WTC11 (cell line): Measurements from ENCODE around the gene STX17. TPM values are rescaled to one million over a fixed set of nuclear protein-coding genes. Genes with fewer than 3 reads are reported as not detected.

Experiments used
- ATAC-seq: fragments of 200-7000 bp; cut with Tn5 transposase; 2 replicates; pipeline ENCODE4 v1.10.0; 2021; ENCODE audit warnings: mild to moderate bottlenecking, moderate library complexity
- CTCF ChIA-PET: fragments of 300-600 bp; sonication (Branson Sonifier 250); formaldehyde crosslinking; loops from one replicate; lab custom pipeline; 2021; ENCODE audit warnings: antibody characterized with exemption; lab: Charles Lee
- POLR2A ChIA-PET: fragments of 350-600 bp; sonication (Branson Sonifier 250); formaldehyde crosslinking; loops from one replicate; lab custom pipeline; 2021; ENCODE audit warnings: antibody characterized with exemption; lab: Charles Lee
- DNase-seq: peaks from one replicate; pipeline ENCODE4 v3.0.0; 2021; ENCODE audit warnings: low spot score
- H3K27ac Mint-ChIP-seq: 2 replicates; pipeline ENCODE4 v1.8.0; 2021; ENCODE audit warnings: mixed read lengths
- H3K27me3 Mint-ChIP-seq: 2 replicates; pipeline ENCODE4 v1.8.0; 2021; ENCODE audit warnings: low read depth, mild to moderate bottlenecking, moderate library complexity, mixed read lengths
- H3K36me3 Mint-ChIP-seq: 2 replicates; pipeline ENCODE4 v1.8.0; 2021; ENCODE audit warnings: mixed read lengths
- H3K4me1 Mint-ChIP-seq: 2 replicates; pipeline ENCODE4 v1.8.0; 2022; ENCODE audit warnings: mixed read lengths
- H3K4me3 Mint-ChIP-seq: 2 replicates; pipeline ENCODE4 v1.8.0; 2021; ENCODE audit warnings: mild to moderate bottlenecking, moderate library complexity, mixed read lengths
- H3K9me3 Mint-ChIP-seq: 2 replicates; pipeline ENCODE4 v1.8.0; 2021; ENCODE audit warnings: mixed read lengths
- FOXK1 ChIP-seq: sonication (generic); formaldehyde crosslinking; IDR thresholded peaks from 2 replicates; pipeline ENCODE4 v1.8.0; 2022; ENCODE audit warnings: mild to moderate bottlenecking, moderate library complexity, missing genetic modification reagents
- MYBL2 ChIP-seq: sonication (generic); formaldehyde crosslinking; IDR thresholded peaks from 2 replicates; pipeline ENCODE4 v1.8.1; 2023; ENCODE audit warnings: mild to moderate bottlenecking, moderate library complexity, missing genetic modification reagents
- NFATC4 ChIP-seq: fragments of 250-450 bp; sonication (Bioruptor Pico); IDR thresholded peaks from 2 replicates; pipeline ENCODE4 v1.9.0; 2021; ENCODE audit warnings: mild to moderate bottlenecking
- NFYB ChIP-seq: sonication (generic); formaldehyde crosslinking; conservative IDR thresholded peaks from 2 replicates; pipeline ENCODE4 v1.8.0; 2022; ENCODE audit warnings: low read depth, missing genetic modification reagents
- OVOL2 ChIP-seq: fragments of 250-450 bp; sonication (Bioruptor Pico); IDR thresholded peaks from 2 replicates; pipeline ENCODE4 v1.9.0; 2021; ENCODE audit warnings: mild to moderate bottlenecking, borderline replicate concordance
- ZBTB21 ChIP-seq: sonication (generic); formaldehyde crosslinking; IDR thresholded peaks from 2 replicates; pipeline ENCODE4 v1.8.1; 2023; ENCODE audit warnings: mild to moderate bottlenecking, missing genetic modification reagents, borderline replicate concordance
- total RNA-seq: library from RNA; stranded (reverse); gene quantifications from 3 replicates; pipeline ENCODE4 v1.2.3, GENCODE V29; 2021
- TF ChIP-seq, protein P1 (sequence below): sonication (generic); formaldehyde crosslinking; IDR thresholded peaks from 2 replicates; pipeline ENCODE4 v1.8.0; 2023; ENCODE audit warnings: missing genetic modification reagents, mild to moderate bottlenecking, borderline replicate concordance
- TF ChIP-seq, protein P2 (sequence below): sonication (generic); formaldehyde crosslinking; IDR thresholded peaks from 2 replicates; pipeline ENCODE4 v1.8.0; 2022; ENCODE audit warnings: mild to moderate bottlenecking, missing genetic modification reagents
- TF ChIP-seq, protein P3 (sequence below): sonication (generic); formaldehyde crosslinking; IDR thresholded peaks from 2 replicates; pipeline ENCODE4 v1.8.0; 2023; ENCODE audit warnings: mild to moderate bottlenecking, missing genetic modification reagents
- TF ChIP-seq, protein P4 (sequence below): sonication (generic); formaldehyde crosslinking; IDR thresholded peaks from 2 replicates; pipeline ENCODE4 v1.8.1; 2022; ENCODE audit warnings: low read depth, mild to moderate bottlenecking, moderate library complexity, missing genetic modification reagents, borderline replicate concordance
- TF ChIP-seq, protein P5 (sequence below): fragments of 250-450 bp; sonication (Bioruptor Pico); IDR thresholded peaks from 2 replicates; pipeline ENCODE4 v1.9.0; 2021; ENCODE audit warnings: moderate library complexity, mild to moderate bottlenecking, inconsistent platforms, borderline replicate concordance
- TF ChIP-seq, protein P6 (sequence below): fragments of 250-450 bp; sonication (Bioruptor Pico); IDR thresholded peaks from 2 replicates; pipeline ENCODE4 v1.9.0; 2021; ENCODE audit warnings: mild to moderate bottlenecking, borderline replicate concordance

STX17 gene
- total RNA-seq, 1 experiment from 2014 or later: 22.1 TPM

DNA sequence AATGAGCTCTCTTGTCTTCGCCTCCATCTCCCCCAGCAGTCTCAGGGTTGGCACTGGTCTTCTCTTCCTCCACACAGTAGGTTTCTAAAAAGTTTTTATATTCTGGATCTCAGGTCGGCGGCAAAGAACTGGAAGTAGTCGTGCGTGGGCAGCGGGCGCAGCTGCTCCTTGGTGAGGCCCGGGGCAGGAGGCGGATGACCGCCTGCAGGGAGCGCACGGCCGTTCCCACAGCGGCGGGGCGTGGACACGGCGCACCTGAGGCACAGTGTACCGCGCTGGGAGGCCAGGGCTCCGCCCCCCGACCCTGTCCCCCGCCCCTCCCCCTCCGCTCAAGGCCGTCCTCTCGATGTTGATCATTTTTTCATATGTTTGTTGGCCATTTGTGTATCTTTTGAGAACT lies 92.4 kb downstream of the STX17 start (continued):
- TF ChIP-seq, protein P1, sequence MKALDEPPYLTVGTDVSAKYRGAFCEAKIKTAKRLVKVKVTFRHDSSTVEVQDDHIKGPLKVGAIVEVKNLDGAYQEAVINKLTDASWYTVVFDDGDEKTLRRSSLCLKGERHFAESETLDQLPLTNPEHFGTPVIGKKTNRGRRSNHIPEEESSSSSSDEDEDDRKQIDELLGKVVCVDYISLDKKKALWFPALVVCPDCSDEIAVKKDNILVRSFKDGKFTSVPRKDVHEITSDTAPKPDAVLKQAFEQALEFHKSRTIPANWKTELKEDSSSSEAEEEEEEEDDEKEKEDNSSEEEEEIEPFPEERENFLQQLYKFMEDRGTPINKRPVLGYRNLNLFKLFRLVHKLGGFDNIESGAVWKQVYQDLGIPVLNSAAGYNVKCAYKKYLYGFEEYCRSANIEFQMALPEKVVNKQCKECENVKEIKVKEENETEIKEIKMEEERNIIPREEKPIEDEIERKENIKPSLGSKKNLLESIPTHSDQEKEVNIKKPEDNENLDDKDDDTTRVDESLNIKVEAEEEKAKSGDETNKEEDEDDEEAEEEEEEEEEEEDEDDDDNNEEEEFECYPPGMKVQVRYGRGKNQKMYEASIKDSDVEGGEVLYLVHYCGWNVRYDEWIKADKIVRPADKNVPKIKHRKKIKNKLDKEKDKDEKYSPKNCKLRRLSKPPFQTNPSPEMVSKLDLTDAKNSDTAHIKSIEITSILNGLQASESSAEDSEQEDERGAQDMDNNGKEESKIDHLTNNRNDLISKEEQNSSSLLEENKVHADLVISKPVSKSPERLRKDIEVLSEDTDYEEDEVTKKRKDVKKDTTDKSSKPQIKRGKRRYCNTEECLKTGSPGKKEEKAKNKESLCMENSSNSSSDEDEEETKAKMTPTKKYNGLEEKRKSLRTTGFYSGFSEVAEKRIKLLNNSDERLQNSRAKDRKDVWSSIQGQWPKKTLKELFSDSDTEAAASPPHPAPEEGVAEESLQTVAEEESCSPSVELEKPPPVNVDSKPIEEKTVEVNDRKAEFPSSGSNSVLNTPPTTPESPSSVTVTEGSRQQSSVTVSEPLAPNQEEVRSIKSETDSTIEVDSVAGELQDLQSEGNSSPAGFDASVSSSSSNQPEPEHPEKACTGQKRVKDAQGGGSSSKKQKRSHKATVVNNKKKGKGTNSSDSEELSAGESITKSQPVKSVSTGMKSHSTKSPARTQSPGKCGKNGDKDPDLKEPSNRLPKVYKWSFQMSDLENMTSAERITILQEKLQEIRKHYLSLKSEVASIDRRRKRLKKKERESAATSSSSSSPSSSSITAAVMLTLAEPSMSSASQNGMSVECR (CRISPR knock-in tag): no peak
- no peak for TF ChIP-seq FOXK1 (CRISPR knock-in tag)
- TF ChIP-seq ZBTB21 (CRISPR knock-in tag): no peak

DNA sequence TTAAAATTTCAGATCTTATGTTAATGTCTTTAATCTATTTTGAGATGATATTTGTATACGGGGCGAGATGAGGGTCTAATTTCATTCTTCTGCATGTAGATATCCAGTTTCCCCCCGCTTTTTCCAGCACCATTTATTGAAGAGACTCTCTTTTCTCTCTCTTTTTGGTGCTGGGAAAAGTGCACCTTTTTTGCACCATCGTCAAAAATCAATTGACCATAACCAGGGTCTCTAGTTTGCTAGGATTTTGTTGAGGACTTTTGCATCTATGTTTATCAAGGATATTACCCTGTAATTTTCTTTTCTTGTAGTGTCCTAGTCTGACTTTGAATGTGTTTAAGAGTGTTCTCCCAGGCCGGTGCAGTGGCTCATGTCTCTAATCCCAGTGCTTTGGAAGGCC lies 93.3 kb downstream of the STX17 start:
- no peak overlapping the region for H3K4me3 Mint-ChIP-seq
- H3K9me3 Mint-ChIP-seq: peaks cover 2% of the 10 kb centered on the region
- peaks cover 5% of the 10 kb centered on the region for H3K36me3 Mint-ChIP-seq
- no peak for ATAC-seq
- TF ChIP-seq, protein P2, sequence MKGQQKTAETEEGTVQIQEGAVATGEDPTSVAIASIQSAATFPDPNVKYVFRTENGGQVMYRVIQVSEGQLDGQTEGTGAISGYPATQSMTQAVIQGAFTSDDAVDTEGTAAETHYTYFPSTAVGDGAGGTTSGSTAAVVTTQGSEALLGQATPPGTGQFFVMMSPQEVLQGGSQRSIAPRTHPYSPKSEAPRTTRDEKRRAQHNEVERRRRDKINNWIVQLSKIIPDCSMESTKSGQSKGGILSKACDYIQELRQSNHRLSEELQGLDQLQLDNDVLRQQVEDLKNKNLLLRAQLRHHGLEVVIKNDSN: no peak
- TF ChIP-seq, protein P3, sequence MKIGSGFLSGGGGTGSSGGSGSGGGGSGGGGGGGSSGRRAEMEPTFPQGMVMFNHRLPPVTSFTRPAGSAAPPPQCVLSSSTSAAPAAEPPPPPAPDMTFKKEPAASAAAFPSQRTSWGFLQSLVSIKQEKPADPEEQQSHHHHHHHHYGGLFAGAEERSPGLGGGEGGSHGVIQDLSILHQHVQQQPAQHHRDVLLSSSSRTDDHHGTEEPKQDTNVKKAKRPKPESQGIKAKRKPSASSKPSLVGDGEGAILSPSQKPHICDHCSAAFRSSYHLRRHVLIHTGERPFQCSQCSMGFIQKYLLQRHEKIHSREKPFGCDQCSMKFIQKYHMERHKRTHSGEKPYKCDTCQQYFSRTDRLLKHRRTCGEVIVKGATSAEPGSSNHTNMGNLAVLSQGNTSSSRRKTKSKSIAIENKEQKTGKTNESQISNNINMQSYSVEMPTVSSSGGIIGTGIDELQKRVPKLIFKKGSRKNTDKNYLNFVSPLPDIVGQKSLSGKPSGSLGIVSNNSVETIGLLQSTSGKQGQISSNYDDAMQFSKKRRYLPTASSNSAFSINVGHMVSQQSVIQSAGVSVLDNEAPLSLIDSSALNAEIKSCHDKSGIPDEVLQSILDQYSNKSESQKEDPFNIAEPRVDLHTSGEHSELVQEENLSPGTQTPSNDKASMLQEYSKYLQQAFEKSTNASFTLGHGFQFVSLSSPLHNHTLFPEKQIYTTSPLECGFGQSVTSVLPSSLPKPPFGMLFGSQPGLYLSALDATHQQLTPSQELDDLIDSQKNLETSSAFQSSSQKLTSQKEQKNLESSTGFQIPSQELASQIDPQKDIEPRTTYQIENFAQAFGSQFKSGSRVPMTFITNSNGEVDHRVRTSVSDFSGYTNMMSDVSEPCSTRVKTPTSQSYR (CRISPR knock-in tag): no peak
- TF ChIP-seq, protein P4, sequence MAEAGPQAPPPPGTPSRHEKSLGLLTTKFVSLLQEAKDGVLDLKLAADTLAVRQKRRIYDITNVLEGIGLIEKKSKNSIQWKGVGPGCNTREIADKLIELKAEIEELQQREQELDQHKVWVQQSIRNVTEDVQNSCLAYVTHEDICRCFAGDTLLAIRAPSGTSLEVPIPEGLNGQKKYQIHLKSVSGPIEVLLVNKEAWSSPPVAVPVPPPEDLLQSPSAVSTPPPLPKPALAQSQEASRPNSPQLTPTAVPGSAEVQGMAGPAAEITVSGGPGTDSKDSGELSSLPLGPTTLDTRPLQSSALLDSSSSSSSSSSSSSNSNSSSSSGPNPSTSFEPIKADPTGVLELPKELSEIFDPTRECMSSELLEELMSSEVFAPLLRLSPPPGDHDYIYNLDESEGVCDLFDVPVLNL (CRISPR knock-in tag): no peak
- TF ChIP-seq ZBTB21 (CRISPR knock-in tag) (no peak), OVOL2 (no peak), NFYB (no peak), MYBL2 (CRISPR knock-in tag) (no peak), NFATC4 (CRISPR knock-in tag) (no peak)
- TF ChIP-seq, protein P5, sequence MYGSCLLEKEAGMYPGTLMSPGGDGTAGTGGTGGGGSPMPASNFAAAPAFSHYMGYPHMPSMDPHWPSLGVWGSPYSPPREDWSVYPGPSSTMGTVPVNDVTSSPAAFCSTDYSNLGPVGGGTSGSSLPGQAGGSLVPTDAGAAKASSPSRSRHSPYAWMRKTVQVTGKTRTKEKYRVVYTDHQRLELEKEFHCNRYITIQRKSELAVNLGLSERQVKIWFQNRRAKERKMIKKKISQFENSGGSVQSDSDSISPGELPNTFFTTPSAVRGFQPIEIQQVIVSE (CRISPR knock-in tag): no peak
- TF ChIP-seq, protein P6, sequence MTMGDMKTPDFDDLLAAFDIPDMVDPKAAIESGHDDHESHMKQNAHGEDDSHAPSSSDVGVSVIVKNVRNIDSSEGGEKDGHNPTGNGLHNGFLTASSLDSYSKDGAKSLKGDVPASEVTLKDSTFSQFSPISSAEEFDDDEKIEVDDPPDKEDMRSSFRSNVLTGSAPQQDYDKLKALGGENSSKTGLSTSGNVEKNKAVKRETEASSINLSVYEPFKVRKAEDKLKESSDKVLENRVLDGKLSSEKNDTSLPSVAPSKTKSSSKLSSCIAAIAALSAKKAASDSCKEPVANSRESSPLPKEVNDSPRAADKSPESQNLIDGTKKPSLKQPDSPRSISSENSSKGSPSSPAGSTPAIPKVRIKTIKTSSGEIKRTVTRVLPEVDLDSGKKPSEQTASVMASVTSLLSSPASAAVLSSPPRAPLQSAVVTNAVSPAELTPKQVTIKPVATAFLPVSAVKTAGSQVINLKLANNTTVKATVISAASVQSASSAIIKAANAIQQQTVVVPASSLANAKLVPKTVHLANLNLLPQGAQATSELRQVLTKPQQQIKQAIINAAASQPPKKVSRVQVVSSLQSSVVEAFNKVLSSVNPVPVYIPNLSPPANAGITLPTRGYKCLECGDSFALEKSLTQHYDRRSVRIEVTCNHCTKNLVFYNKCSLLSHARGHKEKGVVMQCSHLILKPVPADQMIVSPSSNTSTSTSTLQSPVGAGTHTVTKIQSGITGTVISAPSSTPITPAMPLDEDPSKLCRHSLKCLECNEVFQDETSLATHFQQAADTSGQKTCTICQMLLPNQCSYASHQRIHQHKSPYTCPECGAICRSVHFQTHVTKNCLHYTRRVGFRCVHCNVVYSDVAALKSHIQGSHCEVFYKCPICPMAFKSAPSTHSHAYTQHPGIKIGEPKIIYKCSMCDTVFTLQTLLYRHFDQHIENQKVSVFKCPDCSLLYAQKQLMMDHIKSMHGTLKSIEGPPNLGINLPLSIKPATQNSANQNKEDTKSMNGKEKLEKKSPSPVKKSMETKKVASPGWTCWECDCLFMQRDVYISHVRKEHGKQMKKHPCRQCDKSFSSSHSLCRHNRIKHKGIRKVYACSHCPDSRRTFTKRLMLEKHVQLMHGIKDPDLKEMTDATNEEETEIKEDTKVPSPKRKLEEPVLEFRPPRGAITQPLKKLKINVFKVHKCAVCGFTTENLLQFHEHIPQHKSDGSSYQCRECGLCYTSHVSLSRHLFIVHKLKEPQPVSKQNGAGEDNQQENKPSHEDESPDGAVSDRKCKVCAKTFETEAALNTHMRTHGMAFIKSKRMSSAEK: no peak
- no peaks in the 10 kb centered on the region for H3K27me3 Mint-ChIP-seq
- peaks cover 9% of the 10 kb centered on the region; the same call in 1 of the 2 replicates for H3K4me1 Mint-ChIP-seq
- DNase-seq: no peak
- CTCF ChIA-PET: no interaction called here
- POLR2A ChIA-PET: no interaction called here
- no peak overlapping the region for H3K27ac Mint-ChIP-seq
